GM04503 (cell line): ENCODE results near the gene GMIP.
"Not testable (repeated sequence)": the region's sequence is repeated elsewhere in the genome, so short reads cannot be mapped to it uniquely, and the experiment has no call there.

Experiments
- DNase-seq: peaks from one replicate; pipeline ENCODE4 v3.0.0-alpha.2; 2012; ENCODE audit warnings: low read depth

The GMIP gene

GRCh38 chr19:19606021-19606420, 37.4 kb downstream of the GMIP start:
- no peak for DNase-seq

GRCh38 chr19:19602713-19603324, 40.6 kb downstream of the GMIP start:
- no peak for DNase-seq

GRCh38 chr19:19602136-19602712, 41.2 kb downstream of the GMIP start:
- DNase-seq: no peak

- no peak for DNase-seq
These were observed 42.6 kb downstream of the GMIP start for GRCh38 chr19:19600793-19601330.

- not testable (repeated sequence) for DNase-seq
These were observed 44.6 kb downstream of the GMIP start for GRCh38 chr19:19598728-19599451.

GRCh38 chr19:19597809-19598306, 45.6 kb downstream of the GMIP start:
- DNase-seq: no peak

- no peak for DNase-seq
These were observed 48.2 kb downstream of the GMIP start for GRCh38 chr19:19595171-19595701.

- DNase-seq: no peak
These were observed 49.1 kb downstream of the GMIP start for GRCh38 chr19:19594381-19594780.

GRCh38 chr19:19592690-19593089, 50.8 kb downstream of the GMIP start:
- no peak for DNase-seq

- peak; percentile 95 for DNase-seq
These were observed 52.2 kb downstream of the GMIP start for GRCh38 chr19:19591133-19591825.

GRCh38 chr19:19588546-19588945, 54.9 kb downstream of the GMIP start:
- DNase-seq: no peak

GRCh38 chr19:19587771-19588170, 55.7 kb downstream of the GMIP start:
- DNase-seq: no peak

- no peak for DNase-seq
These were observed 59.1 kb downstream of the GMIP start for GRCh38 chr19:19584356-19584755.

- DNase-seq: no peak
These were observed 61.0 kb downstream of the GMIP start for GRCh38 chr19:19582471-19582870.

- DNase-seq: no peak
These were observed 62.1 kb downstream of the GMIP start for GRCh38 chr19:19581391-19581790.

GRCh38 chr19:19580418-19580817, 63.0 kb downstream of the GMIP start:
- DNase-seq: no peak

GRCh38 chr19:19579533-19580361, 63.7 kb downstream of the GMIP start:
- no peak for DNase-seq
